AG09309 (cell line): ENCODE results near the gene ACOX2.

ENCODE experiments used
- DNase-seq: peaks from one replicate; pipeline ENCODE4 v3.0.0-alpha.2; 2010; ENCODE audit warnings: low read depth
- H3K4me3 ChIP-seq: 2 replicates; pipeline ENCODE4 v1.5.1; 2011; ENCODE audit warnings: mild to moderate bottlenecking, low read depth, low read length, moderate library complexity; ENCODE audit not compliant: control insufficient read depth
- CTCF ChIP-seq: IDR thresholded peaks from 2 replicates; pipeline ENCODE4 v1.5.1; 2011; ENCODE audit warnings: mild to moderate bottlenecking, low read depth, low read length, inconsistent platforms; ENCODE audit not compliant: insufficient read depth, control insufficient read depth; ENCODE audit errors: missing control alignments

ACOX2 gene

DNA sequence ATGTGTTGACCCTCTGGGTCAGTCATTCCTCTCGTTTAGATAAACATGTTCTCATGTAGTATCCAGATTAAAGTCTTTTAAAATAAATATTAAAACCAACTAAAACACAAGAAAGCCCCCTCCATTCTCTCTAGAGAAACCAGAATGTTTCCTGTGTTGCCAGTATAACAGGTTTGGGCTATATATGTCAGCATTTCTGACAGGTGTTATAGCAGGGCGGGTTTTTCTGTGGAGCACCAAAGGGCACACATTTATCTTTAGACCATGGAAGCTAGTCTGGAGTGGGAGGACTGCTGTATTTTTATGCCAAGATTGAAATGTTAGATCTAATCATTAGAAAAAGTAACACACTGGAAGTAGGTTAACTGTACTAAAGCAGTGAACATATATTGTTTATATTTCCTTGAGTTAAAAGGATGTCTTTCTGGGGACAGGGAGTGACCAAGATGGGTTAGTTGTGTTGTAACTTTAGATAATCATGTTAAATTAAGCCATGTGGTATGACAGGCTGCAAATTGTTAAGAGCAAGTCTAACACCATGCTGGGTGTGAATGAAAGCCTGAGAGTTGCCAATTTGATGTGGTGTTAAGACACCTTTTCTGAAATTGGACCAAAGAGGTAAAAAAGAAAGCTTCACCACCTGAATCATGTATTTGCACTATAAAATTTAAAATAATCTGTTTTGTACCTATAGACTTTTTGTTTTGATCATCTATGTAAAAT, 29.5 kb downstream of the ACOX2 start:
- DNase-seq, result no peak
- no peak overlapping the region for H3K4me3 ChIP-seq
- TF ChIP-seq CTCF, result no peak

DNA sequence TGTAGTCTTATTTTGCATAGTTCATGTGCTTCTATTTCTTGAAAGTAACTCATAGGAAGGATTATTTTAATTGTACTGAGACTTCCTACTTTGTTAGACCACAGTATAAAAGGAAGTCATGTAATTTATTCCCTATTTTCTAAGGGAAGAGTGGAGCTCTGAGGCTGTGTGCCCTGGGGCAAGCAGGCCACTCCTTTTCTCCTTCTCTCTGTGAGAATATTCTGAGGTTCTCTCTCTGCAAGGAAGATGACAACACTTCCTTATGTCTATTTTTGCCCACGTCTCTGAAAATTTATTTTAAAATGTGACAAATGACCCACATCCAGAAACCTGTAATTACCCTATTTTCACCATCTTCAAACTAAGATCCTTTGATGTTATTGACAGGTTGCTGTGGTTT, 34.1 kb downstream of the ACOX2 start:
- no peak for TF ChIP-seq CTCF
- no peak overlapping the region for H3K4me3 ChIP-seq
- no peak for DNase-seq

DNA sequence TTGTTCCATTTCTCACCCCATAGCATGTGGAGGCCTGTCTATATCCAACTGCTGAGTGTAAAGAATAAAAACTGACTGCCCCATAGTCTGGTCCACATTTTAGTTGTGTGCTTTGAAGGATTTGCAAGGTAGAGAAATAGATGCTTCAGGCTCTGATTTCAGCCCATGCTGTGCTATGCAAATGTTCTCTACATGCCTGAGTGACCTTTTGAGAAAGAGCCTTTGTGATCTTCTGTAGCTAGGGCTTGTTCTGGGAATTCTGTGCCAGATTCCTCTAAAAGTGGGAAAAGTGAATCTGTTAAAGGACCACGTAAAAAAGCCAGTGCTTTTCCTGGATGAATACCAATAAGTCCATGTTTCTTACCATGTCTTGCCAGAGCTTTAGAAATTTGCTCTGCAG, 39.9 kb downstream of the ACOX2 start:
- TF ChIP-seq CTCF, result no peak
- H3K4me3 ChIP-seq, result no peak overlapping the region
- no peak for DNase-seq

GRCh38 chr3:58496206-58496857, 40.7 kb downstream of the ACOX2 start:
- H3K4me3 ChIP-seq, result no peak overlapping the region
- TF ChIP-seq CTCF, result no peak
- DNase-seq, result no peak

- H3K4me3 ChIP-seq, result no peak overlapping the region
- TF ChIP-seq CTCF, result no peak
- DNase-seq, result no peak
These were observed 41.9 kb downstream of the ACOX2 start for GRCh38 chr3:58495101-58495500.

DNA sequence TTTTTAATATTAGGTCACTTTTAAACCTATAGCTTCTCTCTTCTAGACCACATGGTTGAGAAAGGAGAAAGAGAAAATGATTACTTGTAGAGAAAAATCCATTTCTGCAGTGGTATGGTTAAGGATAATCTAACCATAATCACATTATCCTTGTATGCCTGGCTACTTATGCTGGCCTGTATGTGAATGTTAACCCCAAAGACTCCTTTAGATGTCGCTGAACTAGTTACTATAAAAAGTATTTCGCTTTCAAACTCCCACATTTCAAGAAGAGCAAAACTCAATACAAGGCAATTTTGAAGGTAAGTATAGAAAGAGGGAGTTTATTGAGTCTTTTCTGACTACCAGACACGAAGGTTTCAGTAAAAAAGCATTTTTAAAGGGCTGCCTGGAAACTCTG, 42.9 kb downstream of the ACOX2 start:
- no peak for TF ChIP-seq CTCF
- no peak for DNase-seq
- no peak overlapping the region for H3K4me3 ChIP-seq

- peak overlapping the region; percentile 67 for H3K4me3 ChIP-seq
- no peak for DNase-seq
- no peak for TF ChIP-seq CTCF
These were observed 44.5 kb downstream of the ACOX2 start for GRCh38 chr3:58492494-58492905.
